ENCODE measurements around the gene GUCY1A1. TPM values are rescaled to one million over a fixed set of nuclear protein-coding genes. Genes with fewer than 3 reads are reported as not detected.
"Not testable (repeated sequence)": the region's sequence is repeated elsewhere in the genome, so short reads cannot be mapped to it uniquely, and the experiment has no call there.

The GUCY1A1 gene
- total and polyA plus RNA-seq, 8 donors, result 78.0 to 155 (median 114) TPM

DNA sequence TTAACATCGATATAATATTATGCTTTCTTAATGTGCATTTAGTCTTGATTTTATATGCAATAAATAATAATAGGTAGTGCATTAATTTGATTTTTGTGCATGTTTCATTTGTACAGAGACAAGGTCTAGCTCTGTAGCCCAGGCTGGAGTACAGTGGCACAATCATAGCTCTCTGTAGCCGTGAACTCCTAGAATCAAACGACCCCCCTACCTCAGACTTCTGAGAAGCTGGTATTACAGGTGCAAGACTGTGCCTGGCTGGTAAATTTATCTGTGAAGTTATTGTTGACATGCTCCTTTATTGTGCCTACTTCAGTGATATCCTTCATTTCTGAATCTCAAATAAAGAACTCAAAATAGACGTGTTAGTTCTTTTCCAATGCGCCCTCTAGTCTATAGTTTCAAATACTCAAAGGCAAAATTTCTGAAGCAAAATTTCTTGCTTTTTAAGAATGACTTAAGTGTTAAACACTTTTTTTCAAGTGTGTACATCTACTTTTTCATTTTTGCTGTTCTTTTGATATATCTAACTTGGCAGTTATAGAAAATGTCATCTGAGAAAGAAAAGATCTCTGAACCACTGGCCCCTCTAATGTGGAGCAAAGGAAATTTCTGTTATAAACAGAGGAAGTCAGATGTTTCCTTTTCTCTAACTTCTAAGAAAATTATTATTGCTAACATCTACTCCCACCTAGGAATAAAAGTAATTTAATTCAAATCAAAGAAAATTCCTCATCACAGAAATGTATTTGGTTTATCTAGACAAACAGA, 28.3 kb upstream of the GUCY1A1 start:
- no peak for ATAC-seq
- H3K27ac ChIP-seq, result no peak overlapping the region
- DNase-seq, result no peak
- no peaks in the 10 kb centered on the region for H3K27me3 ChIP-seq
- no peak overlapping the region for H3K4me3 ChIP-seq
- H3K9me3 ChIP-seq, result no peaks in the 10 kb centered on the region
- H3K4me1 ChIP-seq, result peaks cover 12 to 20% of the 10 kb centered on the region in 2 donors
- intact Hi-C loops (cut with DNase I), result no loop called here
- no peak for TF ChIP-seq CTCF (IDR thresholded peaks at IDR 0.05)
- no peaks in the 10 kb centered on the region for H3K36me3 ChIP-seq

- Histone ChIP-seq H3K27ac (peak overlapping the region; percentile 53 to 55), H3K27me3 (no peaks in the 10 kb centered on the region), H3K36me3 (no peaks in the 10 kb centered on the region), H3K9me3 (no peaks in the 10 kb centered on the region), H3K4me3 (no peak overlapping the region), H3K4me1 (peaks cover 12 to 20% of the 10 kb centered on the region in 2 donors)
- intact Hi-C loops (cut with DNase I), result no loop called here
- no peak for TF ChIP-seq CTCF (IDR thresholded peaks at IDR 0.05)
- ATAC-seq, result peak; percentile 64
- peak in 1 of 4 donors; percentile 30 for DNase-seq
Observed at GRCh38 chr4:155639704-155640523, 26.7 kb upstream of the GUCY1A1 start.

GRCh38 chr4:155640751-155641150, 25.9 kb upstream of the GUCY1A1 start:
- H3K27ac ChIP-seq, result no peak overlapping the region
- intact Hi-C loops (cut with DNase I), result no loop called here
- H3K4me3 ChIP-seq, result no peak overlapping the region
- no peak for ATAC-seq
- no peak for TF ChIP-seq CTCF (IDR thresholded peaks at IDR 0.05)
- H3K27me3 ChIP-seq, result no peaks in the 10 kb centered on the region
- DNase-seq, result no peak
- H3K36me3 ChIP-seq, result no peaks in the 10 kb centered on the region
- H3K9me3 ChIP-seq, result no peaks in the 10 kb centered on the region
- H3K4me1 ChIP-seq, result peaks cover 12 to 20% of the 10 kb centered on the region in 2 donors

DNA sequence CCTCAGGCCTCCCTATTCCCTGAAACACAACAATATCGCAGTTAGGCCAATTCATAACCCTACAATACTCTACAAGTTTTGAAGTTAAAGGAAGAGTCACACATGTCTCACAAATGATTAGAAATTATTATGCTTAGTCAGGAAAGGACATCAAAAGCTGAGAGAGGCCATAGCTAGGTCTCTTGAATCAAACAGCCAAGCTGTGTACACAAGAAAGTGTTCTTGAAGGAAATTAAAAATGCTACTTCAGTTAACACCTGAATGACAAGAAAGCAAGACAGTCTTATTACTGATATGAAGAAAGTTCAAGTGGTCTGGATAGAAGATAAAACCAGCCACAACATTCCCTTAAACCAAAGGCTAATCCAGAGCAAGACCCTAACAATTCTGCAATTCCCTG, 23.6 kb upstream of the GUCY1A1 start:
- intact Hi-C loops (cut with DNase I), result no loop called here
- Histone ChIP-seq H3K27ac (no peak overlapping the region), H3K4me1 (peaks cover 12 to 20% of the 10 kb centered on the region in 2 donors), H3K36me3 (no peaks in the 10 kb centered on the region), H3K27me3 (no peaks in the 10 kb centered on the region), H3K9me3 (no peaks in the 10 kb centered on the region), H3K4me3 (no peak overlapping the region)
- no peak for TF ChIP-seq CTCF (IDR thresholded peaks at IDR 0.05)
- DNase-seq, result no peak
- ATAC-seq, result peak; percentile 82

GRCh38 chr4:155646001-155646400, 20.6 kb upstream of the GUCY1A1 start:
- intact Hi-C loops (cut with DNase I), result no loop called here
- no peak for TF ChIP-seq CTCF (IDR thresholded peaks at IDR 0.05)
- no peak for ATAC-seq
- H3K4me1 ChIP-seq, result no peaks in the 10 kb centered on the region
- no peaks in the 10 kb centered on the region for H3K9me3 ChIP-seq
- DNase-seq, result no peak
- no peaks in the 10 kb centered on the region for H3K27me3 ChIP-seq
- H3K4me3 ChIP-seq, result no peak overlapping the region
- no peaks in the 10 kb centered on the region for H3K36me3 ChIP-seq
- H3K27ac ChIP-seq, result no peak overlapping the region

- not testable (repeated sequence) for H3K27me3 ChIP-seq, H3K4me1 ChIP-seq, H3K4me3 ChIP-seq
Observed at GRCh38 chr4:155650785-155651184, 15.9 kb upstream of the GUCY1A1 start.

More at GRCh38 chr4:155650785-155651184, 15.9 kb upstream of the GUCY1A1 start:
- H3K36me3 ChIP-seq; H3K9me3 ChIP-seq; DNase-seq; ATAC-seq; H3K27ac ChIP-seq; intact Hi-C loops (cut with DNase I): not testable (repeated sequence)
